NB4 (cell line): ENCODE results near the gene SLC10A3.
A peak's percentile ranks its signal among the peaks of the same experiment; 100 is the strongest.

Experiments used
- DNase-seq: peaks from one replicate; pipeline ENCODE4 v3.0.0; 2010; ENCODE audit warnings: low read depth
- H3K4me3 ChIP-seq: one replicate; pipeline ENCODE4 v1.5.1; 2011; ENCODE audit warnings: mild to moderate bottlenecking, low read depth, low read length, moderate library complexity
- CTCF ChIP-seq: IDR thresholded peaks from one replicate; pipeline ENCODE4 v1.5.1; 2012; ENCODE audit warnings: low read depth, low read length
- MAX ChIP-seq: IDR thresholded peaks from 2 replicates; pipeline ENCODE4 v1.6.1; 2011; ENCODE audit warnings: low read depth, low read length
- MYC ChIP-seq: IDR thresholded peaks from 2 replicates; pipeline ENCODE4 v1.6.1; 2011; ENCODE audit warnings: low read depth, low read length
- POLR2A ChIP-seq: IDR thresholded peaks from 2 replicates; pipeline ENCODE4 v1.6.1; 2011; ENCODE audit warnings: mild to moderate bottlenecking; ENCODE audit not compliant: insufficient read length; ENCODE audit errors: extremely low read depth

The SLC10A3 gene

GRCh38 chrX:154495472-154495922 is 5.1 kb upstream of the SLC10A3 start:
- TF ChIP-seq MAX (no peak), MYC (no peak), CTCF (no peak), POLR2A (no peak)
- DNase-seq = no peak
- no peak overlapping the region for H3K4me3 ChIP-seq

- DNase-seq = no peak
- no peak overlapping the region for H3K4me3 ChIP-seq
- no peak for TF ChIP-seq CTCF
These were observed 4.3 kb upstream of the SLC10A3 start for GRCh38 chrX:154494715-154495114.

- DNase-seq = peak; percentile 58
- TF ChIP-seq POLR2A = no peak
- no peak for TF ChIP-seq CTCF
- no peak for TF ChIP-seq MYC
- TF ChIP-seq MAX = no peak
- H3K4me3 ChIP-seq = peak overlapping the region; percentile 63
These were observed 412 bp downstream of the SLC10A3 start for GRCh38 chrX:154490021-154490413.

GRCh38 chrX:154489182-154489581 is 1.2 kb downstream of the SLC10A3 start:
- no peak for TF ChIP-seq MYC
- no peak for TF ChIP-seq CTCF
- TF ChIP-seq MAX = no peak
- TF ChIP-seq POLR2A = no peak
- no peak for DNase-seq

GRCh38 chrX:154488336-154489075 is 1.9 kb downstream of the SLC10A3 start:
- H3K4me3 ChIP-seq = no peak overlapping the region

More at GRCh38 chrX:154489182-154489581, 1.2 kb downstream of the SLC10A3 start:
- no peak overlapping the region for H3K4me3 ChIP-seq

More at GRCh38 chrX:154488336-154489075, 1.9 kb downstream of the SLC10A3 start:
- DNase-seq = no peak
- TF ChIP-seq POLR2A = no peak
- no peak for TF ChIP-seq CTCF
- no peak for TF ChIP-seq MYC
- TF ChIP-seq MAX = no peak
